Stimulated activated CD8-positive, alpha-beta memory T cell treated with anti-CD3 and anti-CD28 coated beads, Interleukin-15, amount 100 ng/mL, for 4 hours (primary cell): Measurements from ENCODE around the gene JMJD7.
"Not testable (repeated sequence)": the region's sequence is repeated elsewhere in the genome, so short reads cannot be mapped to it uniquely, and the experiment has no call there.

ENCODE experiments used
- DNase-seq, 2 donors: peaks; one replicate each; pipeline ENCODE4 v3.0.0-alpha.2; 2020; ENCODE audit warnings: low read depth in 2 of 2

The JMJD7 gene

GRCh38 chr15:41821831-41822230 lies 6.1 kb upstream of the JMJD7 start:
- DNase-seq = no peak

- no peak for DNase-seq
Measured at GRCh38 chr15:41822471-41822870, 5.4 kb upstream of the JMJD7 start.

- DNase-seq = no peak
Measured at GRCh38 chr15:41822957-41823356, 4.9 kb upstream of the JMJD7 start.

- DNase-seq = no peak
Measured at GRCh38 chr15:41823502-41823901, 4.4 kb upstream of the JMJD7 start.

GRCh38 chr15:41824062-41824745 lies 3.7 kb upstream of the JMJD7 start:
- no peak for DNase-seq

- no peak for DNase-seq
Measured at GRCh38 chr15:41825145-41825544, 2.7 kb upstream of the JMJD7 start.

GRCh38 chr15:41825572-41826535 lies 2.0 kb upstream of the JMJD7 start:
- no peak for DNase-seq

GRCh38 chr15:41827290-41827879 lies 507 bp upstream of the JMJD7 start:
- peak in 1 of 2 donors; percentile 10 for DNase-seq

- no peak for DNase-seq
Measured at GRCh38 chr15:41828807-41829141, 882 bp downstream of the JMJD7 start.

GRCh38 chr15:41829959-41830646 lies 2.2 kb downstream of the JMJD7 start:
- no peak for DNase-seq

GRCh38 chr15:41831291-41831690 lies 3.4 kb downstream of the JMJD7 start:
- not testable (repeated sequence) for DNase-seq

- no peak for DNase-seq
Measured at GRCh38 chr15:41832208-41832607, 4.3 kb downstream of the JMJD7 start.

- DNase-seq = no peak
Measured at GRCh38 chr15:41832875-41833274, 5.0 kb downstream of the JMJD7 start.

GRCh38 chr15:41834096-41834495 lies 6.2 kb downstream of the JMJD7 start:
- no peak for DNase-seq

GRCh38 chr15:41836073-41836472 lies 8.2 kb downstream of the JMJD7 start:
- no peak for DNase-seq

- DNase-seq = no peak
Measured at GRCh38 chr15:41836713-41837454, 9.0 kb downstream of the JMJD7 start.

- DNase-seq = no peak
Measured at GRCh38 chr15:41838400-41838897, 10.6 kb downstream of the JMJD7 start, which contains the start of gene PLA2G4B. Gene PLA2G4B (plus strand): TSS chr15:41838847. CDS start chr15:41838914, 67 bp downstream.

GRCh38 chr15:41839781-41840491 lies 12.0 kb downstream of the JMJD7 start:
- DNase-seq = no peak

- DNase-seq = no peak
Measured at GRCh38 chr15:41840673-41841072, 12.8 kb downstream of the JMJD7 start.

- no peak for DNase-seq
Measured at GRCh38 chr15:41841131-41841530, 13.2 kb downstream of the JMJD7 start.
